NCI-H1417 treated with DMSO at 0.1 percent for 48 hours (cell line): ENCODE results near the gene DIRAS1.
"Not testable (repeated sequence)": the region's sequence is repeated elsewhere in the genome, so short reads cannot be mapped to it uniquely, and the experiment has no call there.

ENCODE experiments used
- DNase-seq: peaks from one replicate; lab custom pipeline; 2025; lab: John Stamatoyannopoulos, UW

The DIRAS1 gene

DNA sequence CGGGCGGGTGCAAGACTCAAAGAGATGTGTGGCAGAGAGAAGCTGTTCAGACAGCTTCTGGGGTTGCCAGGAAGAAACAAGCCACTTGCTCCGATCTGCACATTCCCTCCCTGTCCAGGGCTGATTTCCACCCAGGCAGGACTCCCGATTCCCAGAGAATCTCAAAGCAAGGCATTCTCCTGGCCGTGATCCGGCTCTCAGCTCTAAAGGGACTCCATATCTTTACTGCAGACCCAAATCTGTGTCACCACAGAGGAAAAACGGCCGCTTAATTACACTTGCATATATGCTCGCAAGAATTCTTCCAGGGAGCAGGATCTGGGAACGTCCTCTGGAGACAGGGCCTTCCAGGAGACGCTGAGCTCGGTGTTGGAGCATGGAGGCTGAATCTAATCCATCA lies 44.3 kb downstream of the DIRAS1 start:
- DNase-seq, result no peak

DNA sequence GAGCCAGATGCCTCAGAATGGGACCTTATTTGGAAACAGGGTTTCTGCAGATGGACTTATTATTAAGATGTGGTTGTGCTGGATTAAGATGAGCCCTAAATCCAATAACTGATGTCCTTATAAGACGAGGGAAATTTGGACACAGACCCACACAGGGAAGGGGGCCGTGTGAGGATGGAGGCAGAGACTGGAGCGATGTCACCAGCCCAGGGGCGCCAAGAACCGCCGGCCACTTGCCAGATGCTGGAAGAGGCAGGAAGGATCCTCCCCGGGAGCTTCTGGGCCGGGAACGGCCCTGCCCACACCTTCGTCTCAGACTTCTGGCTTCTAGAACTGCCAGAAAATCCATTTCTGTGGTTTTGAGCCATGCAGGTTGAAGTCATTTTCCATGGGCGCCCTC lies 45.3 kb downstream of the DIRAS1 start:
- no peak for DNase-seq

DNA sequence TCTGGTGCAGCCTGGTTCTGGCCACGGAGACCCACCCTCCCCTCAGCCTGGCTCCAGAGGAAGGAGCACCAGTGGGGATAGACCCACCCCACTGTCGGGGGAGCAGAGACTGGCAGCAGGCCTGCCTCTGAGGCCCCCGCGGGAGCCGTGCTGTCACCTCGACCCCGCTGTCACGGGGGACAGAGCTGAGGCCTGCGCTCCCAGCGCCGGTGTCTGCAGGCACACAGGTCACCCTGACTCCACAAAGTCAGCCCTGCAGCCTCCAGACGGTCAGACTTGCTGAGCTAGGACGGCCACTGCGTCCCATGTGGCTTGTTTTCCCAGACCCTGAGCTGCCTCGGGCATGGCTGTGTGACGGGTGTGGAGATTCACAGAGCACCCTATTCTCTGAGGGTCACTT lies 51.0 kb downstream of the DIRAS1 start:
- no peak for DNase-seq

DNA sequence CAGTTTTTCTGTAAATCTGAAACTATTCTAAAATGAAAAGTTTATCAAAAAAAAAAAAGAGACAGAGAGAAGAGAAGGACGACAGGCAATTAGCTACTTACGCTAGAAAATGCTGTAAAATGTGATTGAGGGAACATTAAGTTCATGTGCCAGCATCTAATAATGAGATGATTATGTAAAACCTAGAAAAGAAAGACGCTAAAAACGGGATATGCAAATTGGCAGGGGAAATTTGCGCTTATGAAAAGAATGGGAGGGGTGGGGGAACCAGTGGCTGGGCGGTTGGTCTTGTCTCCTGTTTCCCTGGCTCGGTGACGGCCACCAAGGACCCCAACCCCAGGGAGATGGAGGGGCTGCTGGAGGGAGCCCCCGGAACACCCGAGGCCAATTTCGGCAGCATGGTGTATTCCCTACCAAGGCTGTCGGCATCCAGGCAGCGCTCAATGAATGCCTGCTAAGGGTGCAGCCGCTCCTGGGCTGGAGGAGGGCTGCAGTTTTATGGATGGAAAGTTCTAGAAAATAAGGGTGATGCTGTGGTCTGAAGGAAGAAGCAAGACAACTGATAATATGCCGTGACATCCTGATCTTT lies 52.9 kb downstream of the DIRAS1 start:
- DNase-seq, result no peak

DNA sequence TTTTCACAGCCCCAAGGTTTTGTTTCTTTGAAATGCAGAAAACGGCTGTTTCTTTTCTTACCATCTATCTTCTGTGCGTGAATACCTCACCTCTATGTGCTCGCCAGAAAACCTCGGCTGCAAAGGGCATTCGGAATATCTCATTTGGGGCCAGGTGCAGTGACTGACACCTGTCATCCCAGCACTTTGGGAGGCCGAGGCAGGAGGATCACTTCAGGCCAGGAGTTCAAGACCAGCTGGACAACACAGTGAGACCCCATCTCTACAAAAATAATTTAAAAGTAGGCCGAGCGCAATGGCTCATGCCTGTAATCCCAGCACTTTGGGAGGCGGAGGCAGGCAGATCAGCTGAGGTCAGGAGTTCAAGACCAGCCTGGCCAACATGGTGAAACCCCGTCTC lies 53.8 kb downstream of the DIRAS1 start:
- not testable (repeated sequence) for DNase-seq

DNA sequence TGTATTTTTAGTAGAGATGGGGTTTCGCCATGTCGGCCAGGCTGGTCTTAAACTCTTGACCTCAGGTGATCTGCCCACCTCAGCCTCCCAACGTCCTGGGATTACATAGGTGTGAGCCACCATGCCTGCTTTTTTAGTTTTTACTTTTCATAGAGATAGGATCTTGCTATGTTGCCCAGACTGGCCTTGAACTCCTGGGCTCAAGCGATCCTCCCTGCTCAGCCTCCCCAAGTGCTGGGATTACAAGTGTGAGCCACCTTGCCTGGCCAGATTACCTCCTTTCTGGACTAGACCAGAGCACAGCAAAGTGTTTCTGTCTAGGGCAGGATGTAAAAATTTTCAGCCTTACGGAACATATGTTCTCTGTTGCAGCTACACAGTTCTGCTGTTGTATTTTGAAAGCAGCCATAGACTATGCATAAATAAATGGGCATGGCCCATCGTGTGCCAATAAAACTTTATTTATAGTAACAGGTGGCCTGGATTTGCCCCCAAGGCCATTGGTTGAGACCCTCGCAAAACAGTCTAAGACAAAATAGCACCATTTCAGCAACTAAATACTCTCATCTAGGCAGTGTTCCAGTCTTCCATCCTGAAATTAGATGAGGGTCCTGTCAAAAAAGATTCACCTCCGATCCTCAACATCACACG lies 54.7 kb downstream of the DIRAS1 start:
- DNase-seq, result no peak

DNA sequence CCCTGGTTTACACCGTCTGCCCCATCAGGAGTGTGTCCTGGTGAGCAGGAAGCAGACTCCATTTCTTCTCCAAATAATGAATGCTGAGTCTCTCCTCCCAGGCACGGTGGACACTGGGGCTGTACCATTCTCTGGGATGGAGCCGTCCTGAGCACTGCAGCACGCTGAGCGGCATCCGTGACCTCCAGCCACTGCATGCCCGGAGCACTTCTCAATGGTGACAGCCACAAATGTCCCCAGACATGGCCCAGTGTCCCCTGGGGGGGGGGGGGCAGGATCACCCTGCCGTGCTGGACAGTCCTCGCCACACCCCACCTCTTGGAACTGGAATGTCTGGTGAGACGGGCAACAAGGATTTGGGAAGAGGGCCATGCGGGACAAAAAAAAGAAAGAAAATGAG lies 56.1 kb downstream of the DIRAS1 start:
- DNase-seq, result no peak
